ENCODE results near the gene HIP1R. TPM values are rescaled to one million over a fixed set of nuclear protein-coding genes. Genes with fewer than 3 reads are reported as not detected.
A peak's percentile ranks its signal among the peaks of the same experiment; 100 is the strongest.

HIP1R gene
- total and polyA plus RNA-seq, 2 of the 13 experiments (the other 11 are each of a cell fraction or from before 2014, with no cell fraction given), result 18.4 to 25.5 TPM

- no peak for TF ChIP-seq ZNF407 (CRISPR knock-in tag; IDR thresholded peaks at IDR 0.05; ENCODE audit: not compliant biosample characterization)
- peak; percentile 64; the same call in 1 of the 2 replicates for TF ChIP-seq ATF3 (CRISPR knock-in tag; IDR thresholded peaks at IDR 0.05)
- TF ChIP-seq PAF1 (CRISPR knock-in tag; IDR thresholded peaks at IDR 0.05), result no peak
- TF ChIP-seq GMEB1 (CRISPR knock-in tag; IDR thresholded peaks at IDR 0.05; ENCODE audit: borderline replicate concordance), result no peak; the same call in 1 of the 2 replicates
- TF ChIP-seq CREB1 (IDR thresholded peaks at IDR 0.05), result peak; percentile 67; the same call in 1 of the 2 replicates
- no peak for TF ChIP-seq CREB1 (CRISPR knock-in tag; IDR thresholded peaks at IDR 0.05)
- TF ChIP-seq BCL3 (CRISPR knock-in tag; IDR thresholded peaks at IDR 0.05), result no peak
- TF ChIP-seq POLR2A (IDR thresholded peaks at IDR 0.05; ENCODE audit: insufficient read depth in 1 of 2, low read depth in 2 of 2, low read length in 2 of 2), result no peak
- peak; percentile 22; the same call in 1 of the 2 replicates for TF ChIP-seq ZNF710 (CRISPR knock-in tag; IDR thresholded peaks at IDR 0.05; ENCODE audit: borderline replicate concordance)
- TF ChIP-seq RFXAP (CRISPR knock-in tag; IDR thresholded peaks at IDR 0.05; ENCODE audit: borderline replicate concordance), result no peak
- TF ChIP-seq ZFP36 (IDR thresholded peaks at IDR 0.05; ENCODE audit: borderline replicate concordance, low read depth, low read length, partially characterized antibody), result no peak
- TF ChIP-seq NPAS2 (CRISPR knock-in tag; IDR thresholded peaks at IDR 0.05; ENCODE audit: borderline replicate concordance), result no peak
Measured at GRCh38 chr12:122841544-122842321, 6.5 kb downstream of the HIP1R start (continued).

All from HepG2 (cell line).